Neural progenitor cell (in vitro differentiated cells): Measurements from ENCODE around the gene CLIP4.

ENCODE experiments used
- EZH2 ChIP-seq: fragments of 200-600 bp; sonication (generic); IDR thresholded peaks from 2 replicates; pipeline ENCODE4 v1.6.1; 2017; ENCODE audit warnings: antibody characterized with exemption, mild to moderate bottlenecking, moderate library complexity
- TF ChIP-seq, protein P1 (sequence below): fragments of 200-600 bp; sonication (generic); IDR thresholded peaks from 2 replicates; pipeline ENCODE4 v1.5.1; 2017; ENCODE audit warnings: antibody characterized with exemption, mild to moderate bottlenecking

DNA sequence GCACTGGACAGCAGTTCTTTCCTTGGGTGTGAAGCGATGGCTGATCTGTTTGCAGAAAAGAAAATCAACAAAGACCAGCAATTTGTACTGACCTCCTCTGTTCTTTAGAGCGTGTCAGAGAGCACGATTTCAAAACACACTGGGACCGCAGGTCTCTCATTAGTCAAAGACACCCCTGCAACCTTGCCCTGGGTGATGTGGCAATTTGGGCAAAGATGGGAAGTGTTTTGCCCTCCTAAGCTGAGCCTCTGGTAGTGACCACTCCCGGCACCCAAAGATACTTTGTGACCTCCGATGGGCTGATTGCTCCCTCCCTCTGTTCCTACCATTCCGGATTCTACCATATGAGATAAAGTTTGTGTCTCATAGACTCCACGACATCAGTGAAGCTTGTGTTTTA is 18.2 kb upstream of the CLIP4 start:
- TF ChIP-seq, protein P1, sequence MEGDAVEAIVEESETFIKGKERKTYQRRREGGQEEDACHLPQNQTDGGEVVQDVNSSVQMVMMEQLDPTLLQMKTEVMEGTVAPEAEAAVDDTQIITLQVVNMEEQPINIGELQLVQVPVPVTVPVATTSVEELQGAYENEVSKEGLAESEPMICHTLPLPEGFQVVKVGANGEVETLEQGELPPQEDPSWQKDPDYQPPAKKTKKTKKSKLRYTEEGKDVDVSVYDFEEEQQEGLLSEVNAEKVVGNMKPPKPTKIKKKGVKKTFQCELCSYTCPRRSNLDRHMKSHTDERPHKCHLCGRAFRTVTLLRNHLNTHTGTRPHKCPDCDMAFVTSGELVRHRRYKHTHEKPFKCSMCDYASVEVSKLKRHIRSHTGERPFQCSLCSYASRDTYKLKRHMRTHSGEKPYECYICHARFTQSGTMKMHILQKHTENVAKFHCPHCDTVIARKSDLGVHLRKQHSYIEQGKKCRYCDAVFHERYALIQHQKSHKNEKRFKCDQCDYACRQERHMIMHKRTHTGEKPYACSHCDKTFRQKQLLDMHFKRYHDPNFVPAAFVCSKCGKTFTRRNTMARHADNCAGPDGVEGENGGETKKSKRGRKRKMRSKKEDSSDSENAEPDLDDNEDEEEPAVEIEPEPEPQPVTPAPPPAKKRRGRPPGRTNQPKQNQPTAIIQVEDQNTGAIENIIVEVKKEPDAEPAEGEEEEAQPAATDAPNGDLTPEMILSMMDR, result no peak
- no peak for TF ChIP-seq EZH2
